Measurements from ENCODE around the gene ASMTL.

DNA sequence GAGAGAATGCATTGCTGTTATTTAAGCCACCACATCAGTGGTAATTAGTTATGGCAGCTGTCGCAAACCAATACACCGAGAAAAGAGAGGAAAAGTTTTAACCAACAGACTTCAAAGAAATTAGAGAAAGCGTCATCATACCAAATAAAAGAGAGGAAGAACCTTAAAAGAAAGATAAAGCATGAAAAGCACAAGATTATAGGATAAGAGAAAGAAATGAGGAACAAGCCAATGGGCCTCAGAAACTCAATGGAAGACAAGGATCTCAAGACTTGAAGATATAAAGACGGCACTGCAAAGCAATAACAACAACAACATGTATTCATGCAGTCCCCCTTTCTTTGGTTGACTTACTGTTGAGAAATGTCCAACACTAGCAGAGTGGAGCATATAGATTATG is 22.8 kb upstream of the ASMTL start:
- TF ChIP-seq, protein P1, sequence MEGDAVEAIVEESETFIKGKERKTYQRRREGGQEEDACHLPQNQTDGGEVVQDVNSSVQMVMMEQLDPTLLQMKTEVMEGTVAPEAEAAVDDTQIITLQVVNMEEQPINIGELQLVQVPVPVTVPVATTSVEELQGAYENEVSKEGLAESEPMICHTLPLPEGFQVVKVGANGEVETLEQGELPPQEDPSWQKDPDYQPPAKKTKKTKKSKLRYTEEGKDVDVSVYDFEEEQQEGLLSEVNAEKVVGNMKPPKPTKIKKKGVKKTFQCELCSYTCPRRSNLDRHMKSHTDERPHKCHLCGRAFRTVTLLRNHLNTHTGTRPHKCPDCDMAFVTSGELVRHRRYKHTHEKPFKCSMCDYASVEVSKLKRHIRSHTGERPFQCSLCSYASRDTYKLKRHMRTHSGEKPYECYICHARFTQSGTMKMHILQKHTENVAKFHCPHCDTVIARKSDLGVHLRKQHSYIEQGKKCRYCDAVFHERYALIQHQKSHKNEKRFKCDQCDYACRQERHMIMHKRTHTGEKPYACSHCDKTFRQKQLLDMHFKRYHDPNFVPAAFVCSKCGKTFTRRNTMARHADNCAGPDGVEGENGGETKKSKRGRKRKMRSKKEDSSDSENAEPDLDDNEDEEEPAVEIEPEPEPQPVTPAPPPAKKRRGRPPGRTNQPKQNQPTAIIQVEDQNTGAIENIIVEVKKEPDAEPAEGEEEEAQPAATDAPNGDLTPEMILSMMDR (IDR thresholded peaks at IDR 0.05) = no peak
- no peak for TF ChIP-seq POLR2A (IDR thresholded peaks at IDR 0.05)

Measured in vagina (tissue), 2 donors.